Left lung (tissue), 10 donors: ENCODE results near the gene TRPV2. TPM values are rescaled to one million over a fixed set of nuclear protein-coding genes. Genes with fewer than 3 reads are reported as not detected.

Experiments
- ATAC-seq: fragments of 200-7000 bp; cut with Tn5 transposase; one replicate; pipeline ENCODE4 v1.9.1; 2020; ENCODE audit warnings: moderate library complexity
- DNase-seq, 4 donors: peaks; one replicate each; pipeline ENCODE4 v3.0.0-alpha.2; 2013 to 2020
- H3K27ac ChIP-seq, 2 donors: fragments of 200-600 bp; sonication (generic) in 1 of 2; one replicate each; pipeline versions ENCODE4 v1.5.0 to v1.8.0; 2020 to 2021
- H3K27me3 ChIP-seq, 2 donors: fragments of 200-600 bp; sonication (generic) in 1 of 2; one replicate each; pipeline versions ENCODE4 v1.5.0 to v1.8.0; 2020 to 2021
- H3K36me3 ChIP-seq, 2 donors: fragments of 200-600 bp; sonication (generic) in 1 of 2; one replicate each; pipeline versions ENCODE4 v1.5.0 to v1.8.0; 2020 to 2021
- H3K4me1 ChIP-seq, 2 donors: fragments of 200-600 bp; one replicate each; pipeline ENCODE4 v1.8.0; 2021
- H3K4me3 ChIP-seq, 2 donors: fragments of 200-600 bp; sonication (generic) in 1 of 2; one replicate each; pipeline versions ENCODE4 v1.5.0 to v1.8.0; 2020 to 2021; ENCODE audit warnings: mild to moderate bottlenecking in 1 of 2
- H3K9me3 ChIP-seq, 2 donors: fragments of 200-600 bp; sonication (generic) in 1 of 2; one replicate each; pipeline versions ENCODE4 v1.5.0 to v1.8.0; 2020 to 2021
- intact Hi-C, 2 donors: fragments of 100-400 bp; cut with DNase I; formaldehyde crosslinking; loops; one replicate each; pipeline versions ENCODE4 v1.11.2 to v1.14.2; 2022
- polyA plus RNA-seq, 6 donors: library from polyadenylated mRNA; unstranded; fragments of 120-200 nt; gene quantifications; one replicate each; pipeline ENCODE4 v1.2.1, GENCODE V29; 2013; ENCODE audit not compliant: insufficient read length in 6 of 6
- total RNA-seq, 2 donors: library from RNA; stranded (reverse); fragmentation: NEBNext Ultra II Directional; extraction: Animal tissue kit (Norgen Biotek cat#: 25700); gene quantifications; one replicate each; pipeline ENCODE4 v1.2.1, GENCODE V29; 2021
- TF ChIP-seq, protein P1 (sequence below), 2 donors: fragments of 200-600 bp; sonication (generic) in 1 of 2; IDR thresholded peaks; one replicate each; pipeline versions ENCODE4 v1.5.0 to v1.8.0; 2021; ENCODE audit warnings: antibody characterized with exemption in 2 of 2
- donor health status: DM: no; HTN: yes; CAD: no.
- donor health status: DM: no; HTN: no; CAD: no.

The TRPV2 gene
- total and polyA plus RNA-seq, 8 donors = 9.2 to 97.7 (median 12.2) TPM

- Histone ChIP-seq H3K4me3 (no peak overlapping the region), H3K27ac (peak overlapping the region in 1 of 2 donors; percentile 56), H3K9me3 (no peaks in the 10 kb centered on the region), H3K27me3 (no peaks in the 10 kb centered on the region), H3K4me1 (no peaks in the 10 kb centered on the region), H3K36me3 (no peaks in the 10 kb centered on the region)
- TF ChIP-seq, protein P1, sequence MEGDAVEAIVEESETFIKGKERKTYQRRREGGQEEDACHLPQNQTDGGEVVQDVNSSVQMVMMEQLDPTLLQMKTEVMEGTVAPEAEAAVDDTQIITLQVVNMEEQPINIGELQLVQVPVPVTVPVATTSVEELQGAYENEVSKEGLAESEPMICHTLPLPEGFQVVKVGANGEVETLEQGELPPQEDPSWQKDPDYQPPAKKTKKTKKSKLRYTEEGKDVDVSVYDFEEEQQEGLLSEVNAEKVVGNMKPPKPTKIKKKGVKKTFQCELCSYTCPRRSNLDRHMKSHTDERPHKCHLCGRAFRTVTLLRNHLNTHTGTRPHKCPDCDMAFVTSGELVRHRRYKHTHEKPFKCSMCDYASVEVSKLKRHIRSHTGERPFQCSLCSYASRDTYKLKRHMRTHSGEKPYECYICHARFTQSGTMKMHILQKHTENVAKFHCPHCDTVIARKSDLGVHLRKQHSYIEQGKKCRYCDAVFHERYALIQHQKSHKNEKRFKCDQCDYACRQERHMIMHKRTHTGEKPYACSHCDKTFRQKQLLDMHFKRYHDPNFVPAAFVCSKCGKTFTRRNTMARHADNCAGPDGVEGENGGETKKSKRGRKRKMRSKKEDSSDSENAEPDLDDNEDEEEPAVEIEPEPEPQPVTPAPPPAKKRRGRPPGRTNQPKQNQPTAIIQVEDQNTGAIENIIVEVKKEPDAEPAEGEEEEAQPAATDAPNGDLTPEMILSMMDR (IDR thresholded peaks at IDR 0.05) = no peak
- DNase-seq = peak in 1 of 4 donors; percentile 41
- intact Hi-C loops = no loop called here
- peak; percentile 83 for ATAC-seq
These were observed 61.9 kb downstream of the TRPV2 start for GRCh38 chr17:16477255-16477654.

DNA sequence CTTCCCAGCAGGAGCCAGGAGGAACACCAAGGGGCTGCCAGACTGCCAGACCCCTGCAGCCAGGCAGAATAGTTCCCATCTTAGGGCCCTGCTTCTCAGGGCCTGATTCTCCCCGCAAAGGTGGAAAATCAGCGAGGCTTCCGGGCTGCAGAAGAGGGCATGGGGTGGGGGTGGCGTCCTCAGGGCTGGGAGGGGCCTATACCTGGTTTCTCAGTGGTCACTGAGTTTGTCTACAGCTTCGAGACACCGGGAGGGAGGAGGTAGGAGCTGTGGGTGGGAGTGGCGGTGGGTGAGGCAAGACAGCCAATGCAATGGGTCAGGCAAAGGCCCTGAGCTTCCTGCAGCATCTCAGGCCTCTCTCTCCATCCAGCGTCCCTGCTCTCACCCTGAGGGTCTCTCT, 62.3 kb downstream of the TRPV2 start:
- no peaks in the 10 kb centered on the region for H3K36me3 ChIP-seq
- ATAC-seq (no peak), DNase-seq (no peak)
- intact Hi-C loops = no loop called here
- H3K27ac ChIP-seq = peak overlapping the region in 1 of 2 donors; percentile 56
- no peaks in the 10 kb centered on the region for H3K4me1 ChIP-seq
- H3K9me3 ChIP-seq = no peaks in the 10 kb centered on the region
- no peak overlapping the region for H3K4me3 ChIP-seq
- TF ChIP-seq, protein P1 (IDR thresholded peaks at IDR 0.05) = no peak
- no peaks in the 10 kb centered on the region for H3K27me3 ChIP-seq

DNA sequence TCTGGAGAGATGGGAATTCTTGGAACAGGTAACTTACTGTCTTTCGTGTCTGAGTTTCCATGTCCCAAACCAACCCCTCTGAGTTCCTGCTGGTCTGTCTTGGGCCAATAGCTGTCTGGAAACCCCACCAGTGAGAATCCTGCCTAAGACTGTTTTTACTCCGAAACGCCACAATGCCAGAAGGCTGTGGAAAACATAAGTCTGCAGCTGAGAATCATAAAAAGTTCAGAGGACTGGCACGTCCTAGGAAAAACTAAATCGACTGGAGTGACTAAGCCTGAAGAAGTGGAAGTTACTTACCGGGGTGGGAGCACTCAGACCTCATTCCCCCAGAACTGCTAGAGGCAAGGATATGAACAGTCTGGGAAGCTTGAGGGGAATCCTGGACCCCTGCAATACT, 63.3 kb downstream of the TRPV2 start:
- ATAC-seq = no peak

GRCh38 chr17:16479264-16479663, 63.9 kb downstream of the TRPV2 start:
- ATAC-seq = no peak
- Histone ChIP-seq H3K27me3 (no peaks in the 10 kb centered on the region), H3K4me3 (no peak overlapping the region), H3K9me3 (no peaks in the 10 kb centered on the region), H3K36me3 (no peaks in the 10 kb centered on the region), H3K27ac (no peak overlapping the region), H3K4me1 (no peaks in the 10 kb centered on the region)
- TF ChIP-seq, protein P1 (IDR thresholded peaks at IDR 0.05) = no peak
- intact Hi-C loops = no loop called here
- DNase-seq = no peak

More for the DNA sequence above, 63.3 kb downstream of the TRPV2 start:
- Histone ChIP-seq H3K4me1 (no peaks in the 10 kb centered on the region), H3K27ac (no peak overlapping the region), H3K4me3 (no peak overlapping the region), H3K36me3 (no peaks in the 10 kb centered on the region), H3K9me3 (no peaks in the 10 kb centered on the region), H3K27me3 (no peaks in the 10 kb centered on the region)
- TF ChIP-seq, protein P1 (IDR thresholded peaks at IDR 0.05) = no peak
- intact Hi-C loops = no loop called here
- DNase-seq = no peak

GRCh38 chr17:16480995-16481394, 65.6 kb downstream of the TRPV2 start:
- DNase-seq = no peak
- intact Hi-C loops = no loop called here
- no peaks in the 10 kb centered on the region for H3K27me3 ChIP-seq
- H3K36me3 ChIP-seq = no peaks in the 10 kb centered on the region
- H3K4me3 ChIP-seq = no peak overlapping the region
- ATAC-seq = no peak
- no peaks in the 10 kb centered on the region for H3K9me3 ChIP-seq
- no peak overlapping the region for H3K27ac ChIP-seq
- peaks cover 0 to 4% of the 10 kb centered on the region in 2 donors for H3K4me1 ChIP-seq
- TF ChIP-seq, protein P1 (IDR thresholded peaks at IDR 0.05) = no peak
